ENCODE measurements around the gene MYO1G.
A peak's percentile ranks its signal among the peaks of the same experiment; 100 is the strongest.

MYO1G gene

GRCh38 chr7:44981035-44981706 lies 2.4 kb upstream of the MYO1G start:
- DNase-seq (ENCODE audit: low read depth) = no peak

GRCh38 chr7:44980393-44981034 lies 1.7 kb upstream of the MYO1G start:
- DNase-seq (ENCODE audit: low read depth) = no peak

- no peak for DNase-seq (ENCODE audit: low read depth)
Measured at GRCh38 chr7:44979481-44980392, 922 bp upstream of the MYO1G start.

GRCh38 chr7:44977959-44978335 lies 868 bp downstream of the MYO1G start:
- no peak for DNase-seq (ENCODE audit: low read depth)

- DNase-seq (ENCODE audit: low read depth) = peak; percentile 73
Measured at GRCh38 chr7:44977304-44977958, 1.4 kb downstream of the MYO1G start.

GRCh38 chr7:44976746-44977196 lies 2.0 kb downstream of the MYO1G start:
- no peak for DNase-seq (ENCODE audit: low read depth)

- DNase-seq (ENCODE audit: low read depth) = no peak
Measured at GRCh38 chr7:44976040-44976745, 2.6 kb downstream of the MYO1G start.

DNA sequence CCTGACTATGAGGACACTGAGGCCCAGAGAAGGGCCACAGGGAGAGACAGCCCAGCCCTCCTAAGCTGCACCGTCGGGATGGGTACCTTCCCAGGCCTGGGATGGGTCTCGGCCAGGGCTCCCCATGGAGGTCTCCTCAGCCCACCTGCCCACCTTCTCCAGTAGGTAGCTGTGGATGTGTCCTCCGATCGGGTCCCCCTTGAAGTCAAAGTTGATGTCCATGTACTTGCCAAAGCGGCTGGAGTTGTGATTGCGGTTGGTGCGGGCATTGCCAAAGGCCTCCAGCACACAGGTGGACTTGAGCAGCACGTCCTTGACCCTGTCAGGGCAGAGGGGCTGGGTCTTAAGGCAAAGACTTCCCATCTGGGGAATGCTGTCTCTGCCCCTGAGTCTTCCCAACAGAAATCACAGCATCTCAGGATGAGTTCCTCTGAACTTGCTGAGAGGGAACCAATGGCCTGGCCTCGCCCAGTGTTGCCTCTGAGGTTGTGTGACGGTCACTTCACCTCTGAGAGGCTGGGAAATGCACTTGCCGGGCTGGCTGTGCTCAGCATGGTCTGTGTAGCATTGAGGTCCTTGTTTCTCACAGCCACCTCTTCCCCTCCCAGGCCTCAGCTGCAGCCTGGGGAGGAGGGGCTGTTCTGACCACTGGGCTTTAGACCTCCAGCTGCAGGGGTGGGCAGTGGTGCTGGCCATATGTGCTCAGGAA lies 3.3 kb downstream of the MYO1G start:
- DNase-seq (ENCODE audit: low read depth) = no peak

DNA sequence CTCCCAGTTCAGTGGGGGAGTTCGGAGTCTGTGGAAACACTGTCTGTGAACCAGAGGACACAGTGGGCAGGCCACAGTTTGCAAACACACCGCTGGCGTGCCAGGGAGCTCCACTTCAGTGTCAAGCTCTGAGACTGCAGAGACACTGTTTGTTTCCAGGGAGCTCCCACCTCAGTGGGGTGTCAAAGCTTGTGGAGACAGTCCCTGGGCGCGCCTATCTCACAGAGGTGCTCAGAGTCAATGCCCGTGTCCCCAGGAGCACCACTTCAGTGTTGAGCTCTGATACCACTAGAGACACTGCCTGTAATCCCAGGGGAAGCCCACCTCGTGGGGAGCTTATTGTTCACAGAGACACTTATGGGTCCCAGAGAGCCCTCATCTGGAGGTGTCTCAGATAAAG lies 4.3 kb downstream of the MYO1G start:
- no peak for DNase-seq (ENCODE audit: low read depth)

DNA sequence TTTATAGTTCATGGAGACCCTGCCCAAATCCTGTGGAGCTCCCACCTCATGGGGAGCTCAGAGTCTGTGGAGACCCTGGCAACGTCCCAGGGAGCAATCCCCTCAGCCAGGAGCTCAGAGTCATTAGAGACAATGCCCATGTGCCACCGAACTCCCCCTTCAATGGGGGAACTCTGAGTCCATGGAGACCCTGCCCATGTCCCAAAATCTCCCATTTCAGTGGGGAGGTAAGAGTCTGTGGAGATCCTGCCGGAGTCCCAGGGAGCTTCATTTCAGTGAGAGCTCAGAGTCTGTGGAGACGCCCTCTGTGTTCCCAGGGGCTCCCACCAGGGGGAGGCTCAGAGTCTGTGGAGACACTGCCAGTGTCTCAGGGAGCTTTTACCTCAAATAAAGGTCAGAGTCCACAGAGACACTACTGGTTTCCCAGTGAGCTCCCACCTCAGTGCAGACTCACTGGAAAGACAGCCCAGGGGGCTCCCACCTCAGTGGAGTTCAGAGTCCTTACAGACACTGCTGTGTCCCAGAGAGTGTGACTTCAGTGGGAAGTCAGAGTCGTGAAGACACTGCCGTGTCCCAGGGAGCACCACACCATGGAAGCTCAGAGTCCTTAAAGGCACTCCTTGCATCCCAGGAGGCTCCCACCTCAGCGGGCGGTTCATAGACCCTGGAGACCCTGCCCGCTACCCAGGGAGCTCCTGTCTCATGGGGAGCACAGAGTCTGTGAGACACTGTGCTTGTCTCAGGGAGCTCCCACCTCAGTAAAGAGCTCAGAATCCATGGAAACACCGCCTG lies 5.0 kb downstream of the MYO1G start:
- DNase-seq (ENCODE audit: low read depth) = no peak

DNA sequence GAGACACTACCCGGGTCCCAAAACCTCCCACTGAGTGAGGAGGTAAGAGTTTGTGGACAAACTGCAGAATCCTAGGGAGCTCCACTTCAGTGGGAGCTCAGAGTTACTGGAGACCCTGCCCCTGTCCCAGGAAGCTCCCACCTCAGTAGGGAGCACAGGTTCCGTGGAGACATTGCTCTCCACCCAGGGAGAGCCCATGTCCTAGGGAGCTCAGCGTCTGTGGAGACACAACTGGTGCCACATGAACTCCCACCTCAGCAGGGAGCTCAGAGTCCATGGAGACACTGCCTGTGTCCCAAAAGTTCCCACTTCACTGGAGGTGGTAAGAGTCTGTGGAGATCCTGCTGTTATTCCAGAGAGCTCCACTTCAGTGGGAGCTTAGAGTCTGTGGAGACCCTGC lies 6.3 kb downstream of the MYO1G start:
- no peak for DNase-seq (ENCODE audit: low read depth)

DNA sequence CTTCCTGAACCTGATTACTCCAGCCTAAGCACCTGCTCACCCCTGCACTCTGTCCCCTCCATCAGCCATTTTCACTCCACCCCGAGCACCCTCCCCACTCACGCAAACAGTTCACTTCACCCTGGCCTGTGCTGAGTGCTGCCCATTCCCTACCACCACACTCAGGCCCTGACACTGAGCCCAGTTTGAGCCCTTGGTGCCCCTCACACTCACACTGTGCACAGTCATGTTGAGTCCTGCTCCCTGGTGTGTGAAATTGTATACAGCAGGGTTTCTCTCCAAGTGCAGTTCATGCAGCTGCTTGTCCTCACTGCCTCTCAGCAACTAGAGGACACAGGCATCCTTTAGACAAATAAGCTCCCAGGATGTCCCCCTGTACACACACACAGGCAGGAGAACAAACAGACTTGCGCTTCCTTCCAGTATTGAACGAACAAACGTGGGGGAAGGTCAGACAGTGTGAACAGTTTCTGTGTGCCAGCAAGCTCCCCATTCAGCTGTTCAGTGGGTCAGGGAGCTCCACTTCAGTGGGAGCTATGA lies 6.8 kb downstream of the MYO1G start:
- no peak for DNase-seq (ENCODE audit: low read depth)

DNA sequence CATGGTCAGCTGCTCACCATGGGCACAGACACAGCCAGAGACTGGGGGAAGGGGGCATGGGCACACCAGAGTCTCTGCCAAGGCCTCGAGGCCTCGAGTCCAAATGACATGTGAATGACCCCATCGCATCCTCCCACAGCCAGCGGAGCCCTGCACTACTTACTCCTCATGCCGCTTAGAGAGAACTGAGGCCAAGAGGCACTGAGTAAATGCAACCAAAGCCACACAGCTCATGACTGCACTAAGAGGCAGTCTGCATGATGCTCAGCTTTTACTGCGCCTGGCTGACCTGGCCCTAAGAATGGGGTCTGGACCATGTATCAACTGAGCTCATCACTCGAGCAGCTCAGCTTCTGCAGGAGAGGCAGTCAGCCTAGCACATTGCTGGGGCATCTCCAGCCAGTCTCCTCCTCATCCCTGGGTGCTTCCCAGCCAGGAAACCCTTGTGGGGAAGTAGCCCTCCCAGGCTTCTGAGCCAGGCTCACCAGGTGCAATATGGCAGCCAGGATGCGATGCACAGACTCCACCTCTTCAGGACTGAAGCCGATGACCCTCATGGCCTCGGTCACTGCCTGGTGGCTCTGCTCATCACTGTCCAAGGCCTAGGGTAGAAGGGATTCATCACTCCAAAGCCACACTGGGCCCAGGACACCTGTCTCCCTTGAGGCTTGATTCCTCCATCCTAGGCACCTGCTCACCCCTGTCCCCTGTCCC lies 7.5 kb downstream of the MYO1G start:
- no peak for DNase-seq (ENCODE audit: low read depth)

DNA sequence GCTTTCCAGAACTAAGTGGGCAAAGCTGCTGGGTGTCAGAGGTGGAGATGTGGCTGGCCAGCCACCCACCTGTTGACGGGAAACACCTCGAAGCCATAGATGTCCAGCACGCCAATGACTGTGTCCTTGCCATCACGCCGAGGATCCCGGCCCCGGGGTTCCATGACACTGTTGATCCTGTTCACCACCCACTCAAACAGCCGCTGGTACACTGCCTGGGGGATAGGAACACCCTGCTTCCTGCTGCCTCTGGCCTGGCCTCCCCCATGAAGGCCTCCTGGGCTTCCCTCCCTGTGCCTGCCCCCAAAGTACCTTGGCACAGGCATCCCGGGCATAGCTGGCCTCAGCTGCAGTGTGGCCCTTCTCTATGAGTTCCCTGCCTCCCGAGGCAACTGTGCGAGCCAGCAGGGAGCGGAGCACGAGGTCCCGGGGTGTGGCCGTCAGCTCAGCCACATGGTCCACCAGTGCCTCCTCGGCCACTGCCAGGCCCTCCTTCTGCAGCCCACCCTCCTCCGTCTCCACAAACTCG lies 8.2 kb downstream of the MYO1G start:
- no peak for DNase-seq (ENCODE audit: low read depth)

DNA sequence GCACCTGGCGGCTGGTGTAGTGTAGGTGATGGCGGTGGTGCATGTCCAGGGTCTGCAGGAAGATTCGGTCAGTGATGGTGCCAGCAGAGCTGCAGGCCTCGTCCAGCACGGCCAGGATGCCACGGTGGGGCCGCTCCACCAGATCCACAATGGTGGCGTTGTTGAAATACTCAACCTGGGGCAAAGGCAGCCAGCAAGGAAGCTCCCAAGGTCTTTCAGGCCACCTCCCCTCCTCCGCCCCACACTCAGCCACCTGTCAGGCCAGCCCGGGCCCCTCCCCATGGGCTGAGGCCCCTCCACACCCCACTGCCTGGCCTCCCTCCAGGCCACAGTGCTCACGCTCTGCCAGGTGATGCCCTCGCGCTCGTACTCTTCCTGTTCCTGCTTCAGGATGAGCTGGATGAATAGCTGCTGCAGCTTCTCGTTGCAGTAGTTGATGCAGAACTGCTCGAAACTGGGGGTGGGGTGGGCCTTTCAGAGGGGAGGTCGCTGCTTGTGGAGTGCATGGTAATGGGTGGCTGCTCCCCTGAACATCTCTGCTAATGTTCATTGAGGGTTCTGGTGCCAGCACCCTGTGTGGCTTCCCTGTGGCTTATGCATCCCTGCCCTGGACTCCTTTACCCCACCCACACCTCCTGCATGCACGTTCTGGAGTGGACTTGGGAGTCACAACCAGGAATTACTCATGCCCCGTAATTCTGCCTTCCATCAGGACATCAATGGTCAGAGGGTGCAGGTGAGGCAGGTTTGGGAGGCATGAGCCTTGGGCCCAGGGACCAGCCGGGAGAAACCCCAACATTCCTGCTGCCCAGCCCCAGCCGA lies 8.9 kb downstream of the MYO1G start:
- no peak for DNase-seq (ENCODE audit: low read depth)

- no peak for DNase-seq (ENCODE audit: low read depth)
Measured at GRCh38 chr7:44969049-44969700, 9.6 kb downstream of the MYO1G start.

GRCh38 chr7:44967571-44968446 lies 11.0 kb downstream of the MYO1G start:
- no peak for DNase-seq (ENCODE audit: low read depth)
